LoVo (cell line): ENCODE results near the gene CTNNAL1.
"Not testable (repeated sequence)": the region's sequence is repeated elsewhere in the genome, so short reads cannot be mapped to it uniquely, and the experiment has no call there.

Source experiments
- DNase-seq: peaks from one replicate; pipeline ENCODE4 v3.0.0-alpha.2; 2016; ENCODE audit warnings: low spot score

The CTNNAL1 gene

GRCh38 chr9:108980893-108981292 lies 32.4 kb downstream of the CTNNAL1 start:
- no peak for DNase-seq

GRCh38 chr9:108978205-108978604 lies 35.1 kb downstream of the CTNNAL1 start:
- DNase-seq: no peak

GRCh38 chr9:108973895-108974294 lies 39.4 kb downstream of the CTNNAL1 start:
- DNase-seq: no peak

- no peak for DNase-seq
These were observed 40.6 kb downstream of the CTNNAL1 start for GRCh38 chr9:108972626-108973209.

- DNase-seq: no peak
These were observed 41.1 kb downstream of the CTNNAL1 start for GRCh38 chr9:108972186-108972585.

GRCh38 chr9:108971392-108971791 lies 41.9 kb downstream of the CTNNAL1 start:
- not testable (repeated sequence) for DNase-seq

GRCh38 chr9:108967916-108968315 lies 45.4 kb downstream of the CTNNAL1 start:
- no peak for DNase-seq

GRCh38 chr9:108963459-108964143 lies 49.7 kb downstream of the CTNNAL1 start:
- no peak for DNase-seq

GRCh38 chr9:108961151-108961550 lies 52.1 kb downstream of the CTNNAL1 start:
- no peak for DNase-seq

GRCh38 chr9:108960331-108960730 lies 53.0 kb downstream of the CTNNAL1 start:
- no peak for DNase-seq

- no peak for DNase-seq
These were observed 56.7 kb downstream of the CTNNAL1 start for GRCh38 chr9:108956631-108957026.

GRCh38 chr9:108956022-108956630 lies 57.2 kb downstream of the CTNNAL1 start:
- DNase-seq: no peak

- peak; percentile 46 for DNase-seq
These were observed 59.2 kb downstream of the CTNNAL1 start for GRCh38 chr9:108953983-108954574.

- DNase-seq: no peak
These were observed 61.7 kb downstream of the CTNNAL1 start for GRCh38 chr9:108951578-108951977.

GRCh38 chr9:108950168-108950567 lies 63.1 kb downstream of the CTNNAL1 start:
- no peak for DNase-seq

- DNase-seq: no peak
These were observed 73.3 kb downstream of the CTNNAL1 start for GRCh38 chr9:108939975-108940374.

GRCh38 chr9:108937561-108938305 lies 75.6 kb downstream of the CTNNAL1 start:
- no peak for DNase-seq

- DNase-seq: peak; percentile 84
These were observed 78.9 kb downstream of the CTNNAL1 start, which contains the start of gene ABITRAM for GRCh38 chr9:108934323-108934893. ABITRAM (plus strand) TSS chr9:108934400; CDS start chr9:108934487, 87 bp downstream.

- peak; percentile 93 for DNase-seq
These were observed 79.5 kb downstream of the CTNNAL1 start, which contains the start of gene ELP1 for GRCh38 chr9:108933718-108934322. ELP1 (minus strand) TSS chr9:108934124; CDS start chr9:108931146, 2,978 bp downstream.

GRCh38 chr9:108933231-108933717 lies 80.0 kb downstream of the CTNNAL1 start:
- peak; percentile 7 for DNase-seq

GRCh38 chr9:108928386-108928785 lies 84.9 kb downstream of the CTNNAL1 start:
- no peak for DNase-seq
